Measurements from ENCODE around the gene ST7. TPM values are rescaled to one million over a fixed set of nuclear protein-coding genes. Genes with fewer than 3 reads are reported as not detected.

Gene ST7
- total RNA-seq, 1 donor from 2014 or later, result 8.3 TPM

- TF ChIP-seq CTCF (IDR thresholded peaks at IDR 0.05), result peak; percentile 36
- ChIA-PET CTCF (interaction anchor here (0.9 to 1.6 kb wide), 4 partner anchors 934 to 982 kb away, joined by 3 to 6 read pairs (median 4); no protein-coding TSS in a partner anchor), POLR2A (no interaction called here)
- Mint-ChIP-seq H3K9me3 (no peaks in the 10 kb centered on the region), H3K4me3 (no peak overlapping the region), H3K27me3 (no peaks in the 10 kb centered on the region), H3K4me1 (no peaks in the 10 kb centered on the region), H3K27ac (no peak overlapping the region), H3K36me3 (ENCODE audit: low read depth) (peaks cover 4% of the 10 kb centered on the region)
- DNase-seq (no peak), ATAC-seq (ENCODE audit: low read depth) (peak; percentile 62)
- intact Hi-C loops (cut with micrococcal nuclease), result loop anchor here (1.0 to 5.0 kb wide), 5 partner anchors 174 to 983 kb away; no protein-coding TSS in a partner anchor
Measured at GRCh38 chr7:117212969-117213877, 259.9 kb downstream of the ST7 start.

- DNase-seq (no peak), ATAC-seq (ENCODE audit: low read depth) (no peak)
- H3K4me1 Mint-ChIP-seq, result no peaks in the 10 kb centered on the region
- TF ChIP-seq CTCF (IDR thresholded peaks at IDR 0.05), result no peak
- H3K9me3 Mint-ChIP-seq, result no peaks in the 10 kb centered on the region
- no peak overlapping the region for H3K27ac Mint-ChIP-seq
- ChIA-PET CTCF (no interaction called here), POLR2A (no interaction called here)
- no peaks in the 10 kb centered on the region for H3K27me3 Mint-ChIP-seq
- no peaks in the 10 kb centered on the region for H3K36me3 Mint-ChIP-seq (ENCODE audit: low read depth)
- intact Hi-C loops (cut with micrococcal nuclease), result no loop called here
- no peak overlapping the region for H3K4me3 Mint-ChIP-seq
Measured at GRCh38 chr7:117216010-117216409, 262.7 kb downstream of the ST7 start.

GRCh38 chr7:117216436-117217069, 263.3 kb downstream of the ST7 start:
- no peak overlapping the region for H3K4me3 Mint-ChIP-seq
- no peak for ATAC-seq (ENCODE audit: low read depth)
- no peak for DNase-seq
- POLR2A ChIA-PET, result no interaction called here
- no peak overlapping the region for H3K27ac Mint-ChIP-seq
- no peaks in the 10 kb centered on the region for H3K36me3 Mint-ChIP-seq (ENCODE audit: low read depth)
- intact Hi-C loops (cut with micrococcal nuclease), result no loop called here
- no peaks in the 10 kb centered on the region for H3K4me1 Mint-ChIP-seq
- H3K9me3 Mint-ChIP-seq, result no peaks in the 10 kb centered on the region
- no peak for TF ChIP-seq CTCF (IDR thresholded peaks at IDR 0.05)
- CTCF ChIA-PET, result no interaction called here
- H3K27me3 Mint-ChIP-seq, result no peaks in the 10 kb centered on the region

GRCh38 chr7:117217106-117218035, 264.1 kb downstream of the ST7 start:
- intact Hi-C loops (cut with micrococcal nuclease), result no loop called here
- no peak overlapping the region for H3K27ac Mint-ChIP-seq
- TF ChIP-seq CTCF (IDR thresholded peaks at IDR 0.05), result no peak
- no peaks in the 10 kb centered on the region for H3K4me1 Mint-ChIP-seq
- POLR2A ChIA-PET, result no interaction called here
- no peaks in the 10 kb centered on the region for H3K36me3 Mint-ChIP-seq (ENCODE audit: low read depth)
- H3K4me3 Mint-ChIP-seq, result no peak overlapping the region
- ATAC-seq (ENCODE audit: low read depth), result no peak
- no peak for DNase-seq
- CTCF ChIA-PET, result no interaction called here
- H3K27me3 Mint-ChIP-seq, result no peaks in the 10 kb centered on the region
- no peaks in the 10 kb centered on the region for H3K9me3 Mint-ChIP-seq
